ENCODE measurements around the gene TIGD4.

The TIGD4 gene

DNA sequence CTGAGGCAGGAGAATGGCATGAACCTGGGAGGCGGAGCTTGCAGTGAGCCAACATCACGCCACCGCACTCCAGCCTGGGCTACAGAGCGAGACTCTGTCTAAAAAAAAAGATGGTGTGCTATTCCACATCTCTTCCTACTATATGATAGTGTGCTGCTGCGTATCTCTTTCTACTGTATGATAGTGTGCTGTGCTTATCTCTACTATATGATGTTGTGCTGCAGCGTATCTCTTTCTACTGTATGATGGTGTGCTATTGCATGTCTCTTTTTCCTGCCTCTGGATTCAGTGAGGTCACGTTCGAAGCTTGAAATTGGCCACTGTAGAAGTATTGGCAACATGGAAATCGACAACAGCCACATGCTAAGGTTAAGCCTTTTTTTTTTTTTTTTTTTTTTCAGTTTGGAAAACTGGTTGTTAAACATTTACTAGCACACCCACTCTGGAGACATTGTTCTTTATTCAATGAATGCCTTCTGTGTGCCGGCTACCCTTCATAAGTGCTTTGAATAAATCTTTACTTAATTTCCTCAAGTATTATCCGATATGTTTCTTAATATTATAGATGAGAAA lies 31.3 kb upstream of the TIGD4 start:
- TF ChIP-seq, protein P1, sequence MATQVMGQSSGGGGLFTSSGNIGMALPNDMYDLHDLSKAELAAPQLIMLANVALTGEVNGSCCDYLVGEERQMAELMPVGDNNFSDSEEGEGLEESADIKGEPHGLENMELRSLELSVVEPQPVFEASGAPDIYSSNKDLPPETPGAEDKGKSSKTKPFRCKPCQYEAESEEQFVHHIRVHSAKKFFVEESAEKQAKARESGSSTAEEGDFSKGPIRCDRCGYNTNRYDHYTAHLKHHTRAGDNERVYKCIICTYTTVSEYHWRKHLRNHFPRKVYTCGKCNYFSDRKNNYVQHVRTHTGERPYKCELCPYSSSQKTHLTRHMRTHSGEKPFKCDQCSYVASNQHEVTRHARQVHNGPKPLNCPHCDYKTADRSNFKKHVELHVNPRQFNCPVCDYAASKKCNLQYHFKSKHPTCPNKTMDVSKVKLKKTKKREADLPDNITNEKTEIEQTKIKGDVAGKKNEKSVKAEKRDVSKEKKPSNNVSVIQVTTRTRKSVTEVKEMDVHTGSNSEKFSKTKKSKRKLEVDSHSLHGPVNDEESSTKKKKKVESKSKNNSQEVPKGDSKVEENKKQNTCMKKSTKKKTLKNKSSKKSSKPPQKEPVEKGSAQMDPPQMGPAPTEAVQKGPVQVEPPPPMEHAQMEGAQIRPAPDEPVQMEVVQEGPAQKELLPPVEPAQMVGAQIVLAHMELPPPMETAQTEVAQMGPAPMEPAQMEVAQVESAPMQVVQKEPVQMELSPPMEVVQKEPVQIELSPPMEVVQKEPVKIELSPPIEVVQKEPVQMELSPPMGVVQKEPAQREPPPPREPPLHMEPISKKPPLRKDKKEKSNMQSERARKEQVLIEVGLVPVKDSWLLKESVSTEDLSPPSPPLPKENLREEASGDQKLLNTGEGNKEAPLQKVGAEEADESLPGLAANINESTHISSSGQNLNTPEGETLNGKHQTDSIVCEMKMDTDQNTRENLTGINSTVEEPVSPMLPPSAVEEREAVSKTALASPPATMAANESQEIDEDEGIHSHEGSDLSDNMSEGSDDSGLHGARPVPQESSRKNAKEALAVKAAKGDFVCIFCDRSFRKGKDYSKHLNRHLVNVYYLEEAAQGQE (IDR thresholded peaks at IDR 0.05; ENCODE audit: insufficient read depth in 1 of 2, low read depth in 2 of 2, low read length in 2 of 2), result no peak
- TF ChIP-seq TAF1 (IDR thresholded peaks at IDR 0.05; ENCODE audit: borderline replicate concordance, insufficient read depth, low read length) (no peak), FOXP2 (optimal IDR thresholded peaks at IDR 0.05; ENCODE audit: borderline replicate concordance, extremely low read depth, extremely low read length, insufficient read depth) (no peak), SIN3A (IDR thresholded peaks at IDR 0.05; ENCODE audit: borderline replicate concordance, insufficient read depth, low read length) (no peak), POLR2AphosphoS5 (IDR thresholded peaks at IDR 0.05; ENCODE audit: low read depth, low read length) (no peak)

DNA sequence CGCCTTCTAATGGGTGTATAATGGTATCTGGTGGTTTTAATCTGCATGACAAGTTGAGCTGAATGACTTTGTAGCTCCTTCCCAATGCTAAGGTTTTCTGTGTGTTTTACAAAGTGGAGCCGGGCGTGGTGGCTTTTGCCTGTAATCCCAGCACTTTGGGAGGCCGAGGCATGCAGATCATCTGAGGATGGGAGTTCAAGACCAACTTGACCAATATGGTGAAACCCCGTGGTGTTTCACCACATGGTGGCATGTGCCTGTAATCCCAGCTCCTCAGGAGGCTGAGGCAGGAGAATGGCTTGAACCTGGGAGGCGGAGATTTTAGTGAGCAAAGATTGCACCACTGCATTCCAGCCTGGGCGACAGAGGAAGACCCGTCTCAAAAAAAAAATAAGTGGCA lies 29.1 kb upstream of the TIGD4 start:
- TF ChIP-seq FOXP2 (optimal IDR thresholded peaks at IDR 0.05; ENCODE audit: borderline replicate concordance, extremely low read depth, extremely low read length, insufficient read depth), result no peak
- TF ChIP-seq, protein P1 (IDR thresholded peaks at IDR 0.05; ENCODE audit: insufficient read depth in 1 of 2, low read depth in 2 of 2, low read length in 2 of 2), result no peak
- TF ChIP-seq POLR2AphosphoS5 (IDR thresholded peaks at IDR 0.05; ENCODE audit: low read depth, low read length), result no peak
- no peak for TF ChIP-seq TAF1 (IDR thresholded peaks at IDR 0.05; ENCODE audit: borderline replicate concordance, insufficient read depth, low read length)
- no peak for TF ChIP-seq SIN3A (IDR thresholded peaks at IDR 0.05; ENCODE audit: borderline replicate concordance, insufficient read depth, low read length)

GRCh38 chr4:152807294-152807829 lies 27.8 kb upstream of the TIGD4 start:
- TF ChIP-seq SIN3A (IDR thresholded peaks at IDR 0.05; ENCODE audit: borderline replicate concordance, insufficient read depth, low read length), result no peak
- TF ChIP-seq, protein P1 (IDR thresholded peaks at IDR 0.05; ENCODE audit: insufficient read depth in 1 of 2, low read depth in 2 of 2, low read length in 2 of 2), result no peak
- no peak for TF ChIP-seq POLR2AphosphoS5 (IDR thresholded peaks at IDR 0.05; ENCODE audit: low read depth, low read length)
- TF ChIP-seq FOXP2 (optimal IDR thresholded peaks at IDR 0.05; ENCODE audit: borderline replicate concordance, extremely low read depth, extremely low read length, insufficient read depth), result no peak
- TF ChIP-seq TAF1 (IDR thresholded peaks at IDR 0.05; ENCODE audit: borderline replicate concordance, insufficient read depth, low read length), result no peak

DNA sequence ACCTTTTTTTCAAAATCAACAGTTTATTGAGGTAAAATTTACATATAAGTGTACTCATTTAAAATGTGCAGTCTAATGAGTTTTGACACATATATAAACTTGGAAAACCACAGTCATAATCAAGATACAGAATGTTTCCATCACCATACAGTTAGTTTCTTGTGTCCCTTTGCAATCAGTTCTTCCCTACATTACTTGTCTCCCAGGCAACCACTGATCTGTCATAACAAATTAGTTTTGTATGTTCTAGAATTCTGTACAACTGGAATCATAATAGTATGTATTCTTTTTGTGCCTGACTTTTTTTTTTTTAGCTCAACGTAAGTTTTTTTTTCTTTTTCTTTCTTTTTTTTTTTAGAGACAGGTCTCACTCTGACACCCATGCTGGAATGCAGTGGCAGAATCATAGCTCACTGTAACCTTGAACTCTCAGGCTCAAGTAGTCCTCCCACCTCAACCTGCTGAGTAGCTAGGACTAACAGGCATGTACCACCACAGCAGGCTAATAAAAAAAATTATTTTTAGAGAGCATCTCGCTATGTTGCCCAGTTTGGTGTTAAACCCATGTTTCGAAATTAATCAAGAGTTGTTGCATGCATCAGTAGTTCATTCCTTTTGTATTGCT lies 27.1 kb upstream of the TIGD4 start:
- TF ChIP-seq, protein P1 (IDR thresholded peaks at IDR 0.05; ENCODE audit: insufficient read depth in 1 of 2, low read depth in 2 of 2, low read length in 2 of 2), result no peak
